ENCODE measurements around the gene FOXN1. TPM values are rescaled to one million over a fixed set of nuclear protein-coding genes. Genes with fewer than 3 reads are reported as not detected.

The FOXN1 gene
- total and polyA plus RNA-seq, 2 of the 4 experiments (the other 2 are of a cell fraction): not detected

DNA sequence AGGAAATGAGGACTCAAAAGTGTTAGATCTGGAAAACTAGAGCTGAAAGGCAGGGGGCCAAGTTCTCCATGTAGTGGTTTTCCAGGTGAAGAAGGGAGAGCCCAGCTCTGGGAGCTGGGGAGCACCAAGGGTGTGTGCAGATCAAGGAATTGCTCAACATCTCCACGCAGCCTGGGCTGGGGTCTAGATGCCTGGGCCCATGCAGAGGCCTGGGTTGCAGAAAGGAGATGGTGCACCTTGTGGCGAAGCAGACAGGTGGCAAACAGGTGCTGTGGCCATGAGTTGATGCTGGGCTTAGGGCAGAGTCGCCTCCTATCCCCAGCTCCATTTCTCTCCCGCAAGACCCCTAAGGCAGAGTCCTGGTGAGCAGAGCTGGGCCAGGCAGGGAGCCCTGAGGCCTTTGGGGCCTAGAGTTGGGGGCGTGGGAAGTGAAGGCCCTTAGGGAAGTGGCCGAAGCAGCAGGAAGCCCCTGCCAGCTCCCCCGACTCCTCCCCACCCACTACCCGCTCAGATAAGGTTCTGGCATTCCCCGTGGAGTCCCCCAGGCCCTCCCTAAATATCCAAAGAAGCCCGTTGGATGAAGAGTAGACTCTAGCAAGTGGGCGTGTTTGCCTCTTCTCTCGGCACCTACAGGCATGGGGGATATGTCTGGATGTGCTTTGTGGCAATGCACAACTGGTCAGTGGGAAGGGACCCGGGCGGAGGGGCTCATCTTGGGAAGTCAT, 777 bp downstream of the FOXN1 start:
- Histone ChIP-seq H2BK20ac (ENCODE audit: low read depth, low read length) (no peak overlapping the region), H3K79me1 (ENCODE audit: low read depth in 1 of 2, low read length in 2 of 2) (no peaks in the 10 kb centered on the region), H2BK15ac (ENCODE audit: low read depth, low read length) (no peak overlapping the region), H3K23ac (ENCODE audit: low read depth, low read length) (no peak overlapping the region), H2AK5ac (ENCODE audit: low read depth, low read length) (no peak overlapping the region), H3K14ac (replicated peaks; ENCODE audit: low read depth, low read length) (no peak overlapping the region), H3K9ac (ENCODE audit: low read depth, low read length) (no peak overlapping the region), H2AK9ac (replicated peaks; ENCODE audit: low read depth, low read length, poor library complexity) (no peak overlapping the region), H4K5ac (ENCODE audit: low read depth, low read length) (no peak overlapping the region), H3K4ac (ENCODE audit: low read depth, low read length) (no peak overlapping the region), H3K36me3 (ENCODE audit: control insufficient read depth, insufficient read depth, low read length) (no peaks in the 10 kb centered on the region), H3K56ac (ENCODE audit: extremely low read depth, insufficient read depth, low read length) (no peak overlapping the region), H4K91ac (ENCODE audit: insufficient read depth, low read depth, low read length) (no peak overlapping the region), H4K20me1 (ENCODE audit: insufficient read depth, low read length) (no peaks in the 10 kb centered on the region), H4K8ac (ENCODE audit: low read depth in 2 of 2, low read length in 2 of 2) (no peak overlapping the region), H3K4me1 (ENCODE audit: control insufficient read depth, insufficient read depth, low read length) (no peaks in the 10 kb centered on the region), H3K27ac (ENCODE audit: insufficient read depth, low read length) (no peak overlapping the region), H3K4me2 (ENCODE audit: low read depth, low read length) (no peak overlapping the region), H3K9me1 (ENCODE audit: insufficient read depth, low read length) (0 out of 2 replicates have a peak, but pooled peaks cover 9% of the 10 kb centered on the region), H2BK120ac (ENCODE audit: low read depth, low read length) (no peak overlapping the region), H2AFZ (replicated peaks; ENCODE audit: low read length, poor library complexity) (no peak overlapping the region), H3K18ac (ENCODE audit: low read depth, low read length) (no peak overlapping the region), H3K9me3 (ENCODE audit: control insufficient read depth, insufficient read depth, low read length) (no peaks in the 10 kb centered on the region), H2BK5ac (ENCODE audit: low read depth, low read length, poor library complexity, severe bottlenecking) (no peak overlapping the region), H3K27me3 (ENCODE audit: control insufficient read depth, insufficient read depth, low read length) (peaks cover 85% of the 10 kb centered on the region), H3K4me3 (ENCODE audit: insufficient read depth, low read depth, low read length) (no peak overlapping the region)
- intact Hi-C loops (cut with micrococcal nuclease): no loop called here
- in situ Hi-C loops (cut with MboI; ENCODE audit: low sequenced_read_pairs): no loop called here
- no CpG with 5 or more reads among the region's 14 CpGs for WGBS, 2 experiments (ENCODE audit: extremely low coverage in 2 of 2, insufficient read length in 1 of 2)
- BruUV-seq (replicated peaks): no TSS peak
- no peak for TF ChIP-seq FOS (IDR thresholded peaks at IDR 0.05; ENCODE audit: low read depth, low read length)
- TF ChIP-seq MAZ (IDR thresholded peaks at IDR 0.05; ENCODE audit: borderline replicate concordance, low read depth, low read length): no peak
- no peak for TF ChIP-seq MXI1 (IDR thresholded peaks at IDR 0.05; ENCODE audit: borderline replicate concordance, low read depth, low read length)
- TF ChIP-seq, protein P1, sequence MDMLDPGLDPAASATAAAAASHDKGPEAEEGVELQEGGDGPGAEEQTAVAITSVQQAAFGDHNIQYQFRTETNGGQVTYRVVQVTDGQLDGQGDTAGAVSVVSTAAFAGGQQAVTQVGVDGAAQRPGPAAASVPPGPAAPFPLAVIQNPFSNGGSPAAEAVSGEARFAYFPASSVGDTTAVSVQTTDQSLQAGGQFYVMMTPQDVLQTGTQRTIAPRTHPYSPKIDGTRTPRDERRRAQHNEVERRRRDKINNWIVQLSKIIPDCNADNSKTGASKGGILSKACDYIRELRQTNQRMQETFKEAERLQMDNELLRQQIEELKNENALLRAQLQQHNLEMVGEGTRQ (IDR thresholded peaks at IDR 0.05; ENCODE audit: low read depth, low read length): no peak
- no peak for TF ChIP-seq RAD21 (IDR thresholded peaks at IDR 0.05; ENCODE audit: low read length)
- TF ChIP-seq CHD1 (IDR thresholded peaks at IDR 0.05; ENCODE audit: low read depth, low read length): no peak
- TF ChIP-seq CEBPB (IDR thresholded peaks at IDR 0.05; ENCODE audit: low read depth, low read length): no peak
- no peak for TF ChIP-seq RFX5 (IDR thresholded peaks at IDR 0.05; ENCODE audit: low read depth, low read length)
- TF ChIP-seq BHLHE40 (IDR thresholded peaks at IDR 0.05; ENCODE audit: low read depth, low read length): no peak
- no peak for TF ChIP-seq SMC3 (IDR thresholded peaks at IDR 0.05; ENCODE audit: low read depth, low read length)
- TF ChIP-seq POLR2A (IDR thresholded peaks at IDR 0.05; ENCODE audit: low read depth, low read length): no peak
- no peak for TF ChIP-seq NFE2L2 (IDR thresholded peaks at IDR 0.05; ENCODE audit: low read depth, low read length)
- TF ChIP-seq, protein P2, sequence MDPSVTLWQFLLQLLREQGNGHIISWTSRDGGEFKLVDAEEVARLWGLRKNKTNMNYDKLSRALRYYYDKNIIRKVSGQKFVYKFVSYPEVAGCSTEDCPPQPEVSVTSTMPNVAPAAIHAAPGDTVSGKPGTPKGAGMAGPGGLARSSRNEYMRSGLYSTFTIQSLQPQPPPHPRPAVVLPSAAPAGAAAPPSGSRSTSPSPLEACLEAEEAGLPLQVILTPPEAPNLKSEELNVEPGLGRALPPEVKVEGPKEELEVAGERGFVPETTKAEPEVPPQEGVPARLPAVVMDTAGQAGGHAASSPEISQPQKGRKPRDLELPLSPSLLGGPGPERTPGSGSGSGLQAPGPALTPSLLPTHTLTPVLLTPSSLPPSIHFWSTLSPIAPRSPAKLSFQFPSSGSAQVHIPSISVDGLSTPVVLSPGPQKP (IDR thresholded peaks at IDR 0.05; ENCODE audit: borderline replicate concordance, low read depth, low read length): no peak
- TF ChIP-seq, protein P3, sequence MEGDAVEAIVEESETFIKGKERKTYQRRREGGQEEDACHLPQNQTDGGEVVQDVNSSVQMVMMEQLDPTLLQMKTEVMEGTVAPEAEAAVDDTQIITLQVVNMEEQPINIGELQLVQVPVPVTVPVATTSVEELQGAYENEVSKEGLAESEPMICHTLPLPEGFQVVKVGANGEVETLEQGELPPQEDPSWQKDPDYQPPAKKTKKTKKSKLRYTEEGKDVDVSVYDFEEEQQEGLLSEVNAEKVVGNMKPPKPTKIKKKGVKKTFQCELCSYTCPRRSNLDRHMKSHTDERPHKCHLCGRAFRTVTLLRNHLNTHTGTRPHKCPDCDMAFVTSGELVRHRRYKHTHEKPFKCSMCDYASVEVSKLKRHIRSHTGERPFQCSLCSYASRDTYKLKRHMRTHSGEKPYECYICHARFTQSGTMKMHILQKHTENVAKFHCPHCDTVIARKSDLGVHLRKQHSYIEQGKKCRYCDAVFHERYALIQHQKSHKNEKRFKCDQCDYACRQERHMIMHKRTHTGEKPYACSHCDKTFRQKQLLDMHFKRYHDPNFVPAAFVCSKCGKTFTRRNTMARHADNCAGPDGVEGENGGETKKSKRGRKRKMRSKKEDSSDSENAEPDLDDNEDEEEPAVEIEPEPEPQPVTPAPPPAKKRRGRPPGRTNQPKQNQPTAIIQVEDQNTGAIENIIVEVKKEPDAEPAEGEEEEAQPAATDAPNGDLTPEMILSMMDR (conservative IDR thresholded peaks at IDR 0.05; ENCODE audit: low read depth, low read length): no peak
- DNase-seq: no peak
- dilution Hi-C loops (cut with HindIII; ENCODE audit: low sequenced_read_pairs, unreplicated experiment): no loop called here
- ChIA-PET POLR2A (ENCODE audit: unreplicated experiment) (no interaction called here), CTCF (no interaction called here)
- no peak for ATAC-seq (ENCODE audit: low read depth)
